ENCODE results near the gene ZNF436.
A peak's percentile ranks its signal among the peaks of the same experiment; 100 is the strongest.

The ZNF436 gene

DNA sequence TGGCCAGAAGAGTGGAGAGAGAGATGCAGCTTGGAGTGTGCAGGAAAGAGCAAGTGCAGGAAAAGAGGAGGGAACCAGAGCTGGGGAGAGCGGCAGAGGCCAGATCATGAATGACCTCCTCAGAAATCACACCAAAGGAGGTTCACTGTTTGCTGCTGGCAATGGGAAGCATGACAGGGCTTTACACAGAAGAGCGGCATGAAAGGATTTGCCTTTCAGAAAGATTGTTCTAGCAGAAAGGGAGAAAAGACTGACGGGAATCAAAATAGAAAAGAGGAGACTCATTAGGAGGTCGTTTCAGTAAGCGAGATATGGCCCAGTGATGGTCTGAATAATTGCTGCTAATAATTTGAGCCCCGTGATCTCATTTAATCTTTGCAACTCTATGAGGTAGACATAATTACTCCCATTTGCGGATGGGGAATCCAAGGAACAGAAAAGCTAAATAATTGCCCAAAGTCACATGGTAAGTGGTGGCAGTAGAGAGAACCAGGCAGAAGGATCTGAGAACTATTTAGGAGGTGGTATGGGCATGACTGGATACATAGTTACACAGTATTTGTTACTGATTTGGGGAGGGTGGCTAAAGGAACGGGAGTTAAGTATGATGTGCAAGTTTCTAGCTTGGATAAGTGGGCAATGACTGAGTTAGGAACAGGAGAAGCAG, 13.0 kb downstream of the ZNF436 start:
- DNase-seq, result no peak
- Histone ChIP-seq H2BK5ac (ENCODE audit: low read depth, low read length, poor library complexity) (no peak overlapping the region), H3K4me3 (ENCODE audit: low read depth, low read length) (no peak overlapping the region), H3K79me1 (ENCODE audit: low read length) (no peaks in the 10 kb centered on the region), H4K91ac (ENCODE audit: low read depth, low read length) (no peak overlapping the region), H2BK120ac (ENCODE audit: insufficient read depth, low read length, poor library complexity) (no peak overlapping the region), H2AK5ac (ENCODE audit: low read length) (no peak overlapping the region), H2BK12ac (ENCODE audit: low read length) (no peak overlapping the region), H3K4ac (ENCODE audit: low read depth, low read length) (no peak overlapping the region), H3K36me3 (ENCODE audit: control insufficient read depth in 1 of 2, insufficient read depth in 2 of 2, low read length in 2 of 2) (peaks cover 0 to 10% of the 10 kb centered on the region in 2 experiments), H3K9me3 (ENCODE audit: insufficient read depth, low read depth, low read length) (peaks cover 5% of the 10 kb centered on the region), H3K4me1 (ENCODE audit: control insufficient read depth in 1 of 2, insufficient read depth in 2 of 2, low read length in 2 of 2) (no peaks in the 10 kb centered on the region), H4K12ac (ENCODE audit: low read depth, low read length) (no peak overlapping the region), H3K14ac (ENCODE audit: low read length) (no peak overlapping the region), H3K4me2 (ENCODE audit: low read length) (no peak overlapping the region), H3K79me2 (ENCODE audit: control insufficient read depth, insufficient read depth, low read length, poor library complexity) (no peaks in the 10 kb centered on the region), H3K27me3 (ENCODE audit: insufficient read depth, low read length) (peaks cover 6% of the 10 kb centered on the region), H2AFZ (ENCODE audit: insufficient read depth, low read length, poor library complexity) (no peak overlapping the region), H3K23ac (ENCODE audit: low read length) (no peak overlapping the region), H4K8ac (ENCODE audit: low read depth, low read length) (no peak overlapping the region), H3K18ac (ENCODE audit: low read length) (no peak overlapping the region), H3K27ac (ENCODE audit: low read depth, low read length) (no peak overlapping the region), H3K9ac (ENCODE audit: low read length) (no peak overlapping the region)
- no CpG with 5 or more reads among the region's 8 CpGs for WGBS (ENCODE audit: extremely low coverage, insufficient coverage, insufficient read length)

DNA sequence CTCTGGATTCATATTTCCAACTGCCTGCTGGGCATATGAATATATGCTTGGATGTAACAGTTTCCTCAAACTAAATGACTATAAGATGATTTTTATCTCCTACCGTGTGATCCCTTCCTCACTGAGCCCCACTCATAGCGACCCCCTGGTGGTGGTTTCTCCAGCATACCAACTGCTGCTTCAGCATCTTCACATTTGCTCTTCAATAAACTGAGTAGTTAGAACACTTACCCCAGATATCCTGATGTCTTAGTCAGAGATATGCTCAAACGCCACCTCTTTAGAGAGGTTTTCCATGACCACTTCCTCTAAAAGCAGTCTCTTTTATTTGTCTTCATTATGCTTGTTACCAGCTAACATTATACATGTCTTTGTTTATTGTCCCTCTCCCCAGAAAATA, 15.4 kb downstream of the ZNF436 start:
- Histone ChIP-seq H3K18ac (ENCODE audit: low read length) (no peak overlapping the region), H4K8ac (ENCODE audit: low read depth, low read length) (no peak overlapping the region), H3K36me3 (ENCODE audit: control insufficient read depth in 1 of 2, insufficient read depth in 2 of 2, low read length in 2 of 2) (no peaks in the 10 kb centered on the region), H3K4me2 (ENCODE audit: low read length) (no peak overlapping the region), H3K27ac (ENCODE audit: low read depth, low read length) (no peak overlapping the region), H3K9me3 (ENCODE audit: insufficient read depth, low read depth, low read length) (no peaks in the 10 kb centered on the region), H2BK12ac (ENCODE audit: low read length) (no peak overlapping the region), H2BK120ac (ENCODE audit: insufficient read depth, low read length, poor library complexity) (no peak overlapping the region), H3K27me3 (ENCODE audit: insufficient read depth, low read length) (peaks cover 6% of the 10 kb centered on the region), H4K12ac (ENCODE audit: low read depth, low read length) (no peak overlapping the region), H2AFZ (ENCODE audit: insufficient read depth, low read length, poor library complexity) (no peak overlapping the region), H3K4ac (ENCODE audit: low read depth, low read length) (no peak overlapping the region), H2AK5ac (ENCODE audit: low read length) (no peak overlapping the region), H4K91ac (ENCODE audit: low read depth, low read length) (no peak overlapping the region), H3K79me1 (ENCODE audit: low read length) (no peaks in the 10 kb centered on the region), H3K9ac (ENCODE audit: low read length) (no peak overlapping the region), H2BK5ac (ENCODE audit: low read depth, low read length, poor library complexity) (no peak overlapping the region), H3K4me3 (ENCODE audit: low read depth, low read length) (no peak overlapping the region), H3K4me1 (ENCODE audit: control insufficient read depth in 1 of 2, insufficient read depth in 2 of 2, low read length in 2 of 2) (no peaks in the 10 kb centered on the region), H3K79me2 (ENCODE audit: control insufficient read depth, insufficient read depth, low read length, poor library complexity) (no peaks in the 10 kb centered on the region), H3K14ac (ENCODE audit: low read length) (no peak overlapping the region), H3K23ac (ENCODE audit: low read length) (no peak overlapping the region)
- no CpG with 5 or more reads among the region's 3 CpGs for WGBS (ENCODE audit: extremely low coverage, insufficient coverage, insufficient read length)
- no peak for DNase-seq

DNA sequence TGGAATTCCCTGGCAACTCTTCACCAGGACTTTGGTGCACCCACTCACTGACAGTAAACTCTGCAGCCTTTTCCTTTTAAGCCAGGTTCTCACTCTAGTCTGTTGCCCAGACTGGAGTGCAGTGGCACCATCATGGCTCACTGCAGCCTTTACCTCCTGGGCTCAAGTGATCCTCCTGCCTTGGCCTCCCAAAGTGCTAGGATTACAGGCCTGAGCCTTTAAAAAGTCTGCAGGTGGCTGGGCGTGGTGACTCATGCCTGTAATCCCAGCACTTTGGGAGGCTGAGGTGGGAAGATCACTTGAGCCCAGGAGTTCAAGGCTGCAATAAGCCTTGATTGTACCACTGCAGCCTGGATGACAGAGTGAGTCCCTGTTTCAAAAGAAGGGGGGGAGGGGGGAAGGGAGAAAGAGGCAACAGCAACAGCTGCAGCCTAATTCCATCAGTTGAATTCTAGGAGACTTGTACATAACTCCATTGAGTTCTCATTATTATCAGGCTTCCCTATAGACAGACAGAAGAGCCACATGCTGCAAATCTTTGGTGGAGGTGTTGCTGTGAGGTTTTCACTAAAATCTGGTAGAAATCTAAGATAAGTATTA, 17.4 kb downstream of the ZNF436 start:
- Histone ChIP-seq H4K91ac (ENCODE audit: low read depth, low read length) (no peak overlapping the region), H3K27me3 (ENCODE audit: insufficient read depth, low read length) (peaks cover 6% of the 10 kb centered on the region), H3K4me2 (ENCODE audit: low read length) (no peak overlapping the region), H4K12ac (ENCODE audit: low read depth, low read length) (no peak overlapping the region), H2BK120ac (ENCODE audit: insufficient read depth, low read length, poor library complexity) (no peak overlapping the region), H3K4ac (ENCODE audit: low read depth, low read length) (no peak overlapping the region), H3K9ac (ENCODE audit: low read length) (no peak overlapping the region), H2BK5ac (ENCODE audit: low read depth, low read length, poor library complexity) (no peak overlapping the region), H3K14ac (ENCODE audit: low read length) (no peak overlapping the region), H3K36me3 (ENCODE audit: control insufficient read depth in 1 of 2, insufficient read depth in 2 of 2, low read length in 2 of 2) (no peaks in the 10 kb centered on the region), H4K8ac (ENCODE audit: low read depth, low read length) (no peak overlapping the region), H3K79me2 (ENCODE audit: control insufficient read depth, insufficient read depth, low read length, poor library complexity) (no peaks in the 10 kb centered on the region), H2BK12ac (ENCODE audit: low read length) (no peak overlapping the region), H3K23ac (ENCODE audit: low read length) (no peak overlapping the region), H3K18ac (ENCODE audit: low read length) (no peak overlapping the region), H3K4me3 (ENCODE audit: low read depth, low read length) (no peak overlapping the region), H3K79me1 (ENCODE audit: low read length) (no peaks in the 10 kb centered on the region), H2AFZ (ENCODE audit: insufficient read depth, low read length, poor library complexity) (no peak overlapping the region), H3K4me1 (ENCODE audit: control insufficient read depth in 1 of 2, insufficient read depth in 2 of 2, low read length in 2 of 2) (no peaks in the 10 kb centered on the region), H3K9me3 (ENCODE audit: insufficient read depth, low read depth, low read length) (no peaks in the 10 kb centered on the region), H2AK5ac (ENCODE audit: low read length) (no peak overlapping the region), H3K27ac (ENCODE audit: low read depth, low read length) (no peak overlapping the region)
- no peak for DNase-seq
- no CpG with 5 or more reads among the region's 1 CpG for WGBS (ENCODE audit: extremely low coverage, insufficient coverage, insufficient read length)

DNA sequence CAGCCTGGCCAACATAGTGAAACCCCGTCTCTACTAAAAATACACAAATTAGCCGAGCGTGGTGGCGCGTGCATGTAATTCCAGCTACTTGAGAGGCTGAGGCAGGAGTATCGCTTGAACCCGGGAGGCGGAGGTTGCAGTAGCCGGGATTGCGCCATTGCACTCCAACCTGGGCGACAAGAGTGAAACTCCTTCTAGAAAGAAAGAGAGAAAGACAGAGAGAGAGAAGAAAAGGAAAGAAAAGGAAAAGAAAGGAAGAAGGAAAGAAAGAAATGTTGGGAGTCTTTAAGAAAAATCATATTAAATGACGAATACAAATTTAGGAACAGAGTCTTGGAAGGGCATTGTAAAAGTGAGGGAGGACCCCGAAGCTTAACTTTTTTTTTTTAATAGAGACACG, 23.7 kb downstream of the ZNF436 start:
- Histone ChIP-seq H4K12ac (ENCODE audit: low read depth, low read length) (no peak overlapping the region), H3K79me1 (ENCODE audit: low read length) (peaks cover 15% of the 10 kb centered on the region), H3K4me1 (ENCODE audit: control insufficient read depth in 1 of 2, insufficient read depth in 2 of 2, low read length in 2 of 2) (no peaks in the 10 kb centered on the region), H3K27ac (ENCODE audit: low read depth, low read length) (no peak overlapping the region), H4K8ac (ENCODE audit: low read depth, low read length) (no peak overlapping the region), H2BK120ac (ENCODE audit: insufficient read depth, low read length, poor library complexity) (no peak overlapping the region), H3K14ac (ENCODE audit: low read length) (no peak overlapping the region), H3K79me2 (ENCODE audit: control insufficient read depth, insufficient read depth, low read length, poor library complexity) (peaks cover 13% of the 10 kb centered on the region), H3K4ac (ENCODE audit: low read depth, low read length) (no peak overlapping the region), H2AFZ (ENCODE audit: insufficient read depth, low read length, poor library complexity) (no peak overlapping the region), H3K27me3 (ENCODE audit: insufficient read depth, low read length) (no peaks in the 10 kb centered on the region), H3K9me3 (ENCODE audit: insufficient read depth, low read depth, low read length) (no peaks in the 10 kb centered on the region), H2BK12ac (ENCODE audit: low read length) (no peak overlapping the region), H3K9ac (ENCODE audit: low read length) (no peak overlapping the region), H3K4me2 (ENCODE audit: low read length) (no peak overlapping the region), H3K23ac (ENCODE audit: low read length) (no peak overlapping the region), H3K36me3 (ENCODE audit: control insufficient read depth in 1 of 2, insufficient read depth in 2 of 2, low read length in 2 of 2) (no peaks in the 10 kb centered on the region), H3K4me3 (ENCODE audit: low read depth, low read length) (no peak overlapping the region), H4K91ac (ENCODE audit: low read depth, low read length) (peak overlapping the region; percentile 45), H3K18ac (ENCODE audit: low read length) (no peak overlapping the region), H2BK5ac (ENCODE audit: low read depth, low read length, poor library complexity) (no peak overlapping the region), H2AK5ac (ENCODE audit: low read length) (peak overlapping the region; percentile 59)
- WGBS (ENCODE audit: extremely low coverage, insufficient coverage, insufficient read length), result no CpG with 5 or more reads among the region's 14 CpGs
- DNase-seq, result no peak

Measured in trophoblast cell (in vitro differentiated cells and primary cell).